GM19099 (cell line): Measurements from ENCODE around the gene STAP1.

Experiments used
- POLR2A ChIP-seq: IDR thresholded peaks from 3 replicates; pipeline ENCODE4 v1.6.1; 2011; ENCODE audit warnings: low read depth; ENCODE audit not compliant: insufficient read length; ENCODE audit errors: extremely low read depth

STAP1 gene

GRCh38 chr4:67550451-67550850, 8.1 kb upstream of the STAP1 start:
- no peak for TF ChIP-seq POLR2A

GRCh38 chr4:67550857-67551256, 7.7 kb upstream of the STAP1 start:
- no peak for TF ChIP-seq POLR2A

- no peak for TF ChIP-seq POLR2A
Measured at GRCh38 chr4:67554096-67554495, 4.4 kb upstream of the STAP1 start.

GRCh38 chr4:67555447-67555846, 3.1 kb upstream of the STAP1 start:
- TF ChIP-seq POLR2A: no peak

- no peak for TF ChIP-seq POLR2A
Measured at GRCh38 chr4:67556436-67556835, 2.1 kb upstream of the STAP1 start.

- TF ChIP-seq POLR2A: no peak
Measured at GRCh38 chr4:67565284-67565683, 6.8 kb downstream of the STAP1 start.

- TF ChIP-seq POLR2A: no peak
Measured at GRCh38 chr4:67566335-67566734, 7.8 kb downstream of the STAP1 start.

- no peak for TF ChIP-seq POLR2A
Measured at GRCh38 chr4:67568820-67569219, 10.3 kb downstream of the STAP1 start.

GRCh38 chr4:67570537-67570936, 12.0 kb downstream of the STAP1 start:
- TF ChIP-seq POLR2A: no peak

GRCh38 chr4:67571975-67572374, 13.4 kb downstream of the STAP1 start:
- TF ChIP-seq POLR2A: no peak

- no peak for TF ChIP-seq POLR2A
Measured at GRCh38 chr4:67573193-67573592, 14.7 kb downstream of the STAP1 start.

GRCh38 chr4:67575232-67576058, 16.9 kb downstream of the STAP1 start:
- TF ChIP-seq POLR2A: no peak

- no peak for TF ChIP-seq POLR2A
Measured at GRCh38 chr4:67576059-67576466, 17.5 kb downstream of the STAP1 start.

- no peak for TF ChIP-seq POLR2A
Measured at GRCh38 chr4:67576538-67576937, 18.0 kb downstream of the STAP1 start.

- TF ChIP-seq POLR2A: no peak
Measured at GRCh38 chr4:67580577-67580976, 22.1 kb downstream of the STAP1 start.

GRCh38 chr4:67581208-67581857, 22.8 kb downstream of the STAP1 start:
- no peak for TF ChIP-seq POLR2A
